ENCODE measurements around the gene KRTAP20-2.
A peak's percentile ranks its signal among the peaks of the same experiment; 100 is the strongest.

Gene KRTAP20-2

GRCh38 chr21:30634906-30635305 is at the start of gene KRTAP20-2:
Gene KRTAP20-2 (plus strand): TSS chr21:30635206. CDS start chr21:30635264, 58 bp downstream.
- no peak for DNase-seq

- DNase-seq = no peak
These were observed 44.7 kb upstream of the KRTAP20-2 start, which contains the start of gene KRTAP22-2 for GRCh38 chr21:30590297-30590696. Gene KRTAP22-2 (minus strand): TSS chr21:30590397.

- DNase-seq = no peak
These were observed 42.9 kb upstream of the KRTAP20-2 start, which contains the start of gene KRTAP6-3 for GRCh38 chr21:30592140-30592539. Gene KRTAP6-3 (plus strand): TSS chr21:30592440. CDS start chr21:30592446, 6 bp downstream.

GRCh38 chr21:30598802-30599201 is 36.2 kb upstream of the KRTAP20-2 start, which contains the start of gene KRTAP6-2:
Gene KRTAP6-2 (minus strand): TSS chr21:30598902. CDS start chr21:30598874, 28 bp downstream.
- DNase-seq = no peak

- DNase-seq = no peak
These were observed 34.2 kb upstream of the KRTAP20-2 start, which contains the start of gene KRTAP22-1 for GRCh38 chr21:30600787-30601186. Gene KRTAP22-1 (plus strand): TSS chr21:30601087.

GRCh38 chr21:30605968-30606367 is 29.0 kb upstream of the KRTAP20-2 start:
- no peak for DNase-seq

- DNase-seq = no peak
These were observed 22.9 kb upstream of the KRTAP20-2 start for GRCh38 chr21:30612132-30612531.

- no peak for DNase-seq
These were observed 21.2 kb upstream of the KRTAP20-2 start, which contains the start of gene KRTAP6-1 for GRCh38 chr21:30613836-30614235. Gene KRTAP6-1 (minus strand): TSS chr21:30613930. CDS start chr21:30613904, 26 bp downstream.

- DNase-seq = no peak
These were observed 19.8 kb upstream of the KRTAP20-2 start for GRCh38 chr21:30615199-30615598.

GRCh38 chr21:30616125-30616524 is 18.9 kb upstream of the KRTAP20-2 start, which contains the start of gene KRTAP20-1:
Gene KRTAP20-1 (plus strand): TSS chr21:30616425. CDS start chr21:30616455, 30 bp downstream.
- DNase-seq = no peak

GRCh38 chr21:30620080-30620479 is 14.9 kb upstream of the KRTAP20-2 start:
- no peak for DNase-seq

- DNase-seq = no peak
These were observed 14.5 kb upstream of the KRTAP20-2 start, which contains the start of gene KRTAP20-4 for GRCh38 chr21:30620522-30620921. Gene KRTAP20-4 (plus strand): TSS chr21:30620627.

- DNase-seq = peak; percentile 59
These were observed 11.6 kb upstream of the KRTAP20-2 start for GRCh38 chr21:30623362-30623761.

- no peak for DNase-seq
These were observed 9.4 kb upstream of the KRTAP20-2 start for GRCh38 chr21:30625449-30626165.

GRCh38 chr21:30628109-30628508 is 6.9 kb upstream of the KRTAP20-2 start:
- DNase-seq = no peak

GRCh38 chr21:30629200-30629599 is 5.8 kb upstream of the KRTAP20-2 start:
- DNase-seq = peak; percentile 81

GRCh38 chr21:30638686-30639085 is 3.7 kb downstream of the KRTAP20-2 start:
- DNase-seq = no peak

GRCh38 chr21:30642564-30642963 is 7.6 kb downstream of the KRTAP20-2 start, which contains the start of gene KRTAP20-3:
Gene KRTAP20-3 (plus strand): TSS chr21:30642864.
- DNase-seq = no peak

- no peak for DNase-seq
These were observed 12.0 kb downstream of the KRTAP20-2 start for GRCh38 chr21:30646904-30647414.

GRCh38 chr21:30652891-30653290 is 17.9 kb downstream of the KRTAP20-2 start:
- DNase-seq = no peak

- no peak for DNase-seq
These were observed 33.8 kb downstream of the KRTAP20-2 start for GRCh38 chr21:30668776-30669175.

GRCh38 chr21:30672985-30673650 is 38.1 kb downstream of the KRTAP20-2 start:
- DNase-seq = no peak

GRCh38 chr21:30674312-30674711 is 39.3 kb downstream of the KRTAP20-2 start:
- no peak for DNase-seq
